Neural cell (in vitro differentiated cells): ENCODE data around the gene ST3GAL3. TPM values are rescaled to one million over a fixed set of nuclear protein-coding genes. Genes with fewer than 3 reads are reported as not detected.

Source experiments
- H2AFZ ChIP-seq: fragments of 200-600, 300-800 bp; sonication (generic), shearing (Covaris generic); 2 replicates; pipeline ENCODE4 v1.6.0; 2014; ENCODE audit warnings: low read depth, mild to moderate bottlenecking, antibody characterized with exemption, low read length, moderate library complexity
- H3F3A ChIP-seq: fragments of 200-600 bp; shearing (Covaris generic); 2 replicates; pipeline ENCODE4 v1.6.1; 2016; ENCODE audit warnings: mild to moderate bottlenecking, moderate library complexity, mixed read lengths, antibody characterized with exemption, low read length; ENCODE audit not compliant: insufficient read depth, poor library complexity, severe bottlenecking
- H3K27ac ChIP-seq: fragments of 200-600, 300-800 bp; sonication (generic), shearing (Covaris generic); 2 replicates; pipeline ENCODE4 v1.5.1; 2014; ENCODE audit warnings: mild to moderate bottlenecking, low read length, moderate library complexity
- H3K27me3 ChIP-seq: fragments of 300-800, 200-600 bp; sonication (generic), shearing (Covaris generic); 2 replicates; pipeline ENCODE4 v1.6.0; 2014; ENCODE audit warnings: mild to moderate bottlenecking, low read depth, low read length, moderate library complexity; ENCODE audit not compliant: insufficient read depth
- H3K36me3 ChIP-seq: fragments of 300-800, 200-600 bp; sonication (generic), shearing (Covaris generic); 2 replicates; pipeline ENCODE4 v1.5.1; 2014; ENCODE audit warnings: mild to moderate bottlenecking, antibody characterized with exemption, low read length, moderate library complexity; ENCODE audit not compliant: insufficient read depth
- H3K4me2 ChIP-seq: fragments of 300-800, 200-600 bp; sonication (generic), shearing (Covaris generic); 2 replicates; pipeline ENCODE4 v1.6.0; 2014; ENCODE audit warnings: mild to moderate bottlenecking, low read length
- H3K4me3 ChIP-seq: fragments of 300-800, 200-600 bp; sonication (generic), shearing (Covaris generic); 2 replicates; pipeline ENCODE4 v1.5.1; 2014; ENCODE audit warnings: mild to moderate bottlenecking, low read length, moderate library complexity
- H3K79me2 ChIP-seq: fragments of 200-600 bp; shearing (Covaris generic); replicated peaks from 2 replicates; pipeline ENCODE4 v1.6.0; 2014; ENCODE audit warnings: mild to moderate bottlenecking, low read length, moderate library complexity; ENCODE audit not compliant: insufficient read depth
- H3K9ac ChIP-seq: fragments of 300-800, 200-600 bp; sonication (generic), shearing (Covaris generic); 2 replicates; pipeline ENCODE4 v1.6.1; 2016; ENCODE audit warnings: mild to moderate bottlenecking, low read length, mixed read lengths
- H3K9me2 ChIP-seq: fragments of 200-600 bp; shearing (Covaris generic); 2 replicates; pipeline ENCODE4 v1.6.1; 2016; ENCODE audit warnings: mild to moderate bottlenecking, low read length, mixed read lengths; ENCODE audit not compliant: insufficient read depth
- H3K9me3 ChIP-seq: fragments of 200-600, 300-800 bp; sonication (generic), shearing (Covaris generic); 2 replicates; pipeline ENCODE4 v1.6.1; 2016; ENCODE audit warnings: mild to moderate bottlenecking, mixed run types, low read length, moderate library complexity, mixed read lengths
- H4K20me1 ChIP-seq: fragments of 200-600 bp; shearing (Covaris generic); 2 replicates; pipeline ENCODE4 v1.6.1; 2016; ENCODE audit warnings: mild to moderate bottlenecking, mixed run types; ENCODE audit not compliant: insufficient read depth
- CTCF ChIP-seq: fragments of 450-650 bp; IDR thresholded peaks from 2 replicates; pipeline ENCODE4 v1.5.1; 2014; ENCODE audit warnings: antibody characterized with exemption, mild to moderate bottlenecking, moderate library complexity; ENCODE audit not compliant: poor library complexity, severe bottlenecking
- EP300 ChIP-seq: fragments of 450-650 bp; conservative IDR thresholded peaks from 2 replicates; pipeline ENCODE4 v1.6.1; 2014; ENCODE audit warnings: antibody characterized with exemption, mild to moderate bottlenecking, moderate library complexity; ENCODE audit not compliant: poor library complexity, severe bottlenecking
- EZH2 ChIP-seq: fragments of 200-600, 300-800 bp; shearing (Covaris generic), sonication (generic); IDR thresholded peaks from 2 replicates; pipeline ENCODE4 v1.6.1; 2014; ENCODE audit warnings: antibody characterized with exemption, low read length, borderline replicate concordance, mild to moderate bottlenecking; ENCODE audit not compliant: insufficient read depth, poor library complexity, severe bottlenecking
- MXI1 ChIP-seq: fragments of 450-650 bp; conservative IDR thresholded peaks from 2 replicates; pipeline ENCODE4 v1.6.1; 2014; ENCODE audit warnings: antibody characterized with exemption, mild to moderate bottlenecking; ENCODE audit not compliant: poor library complexity, severe bottlenecking
- POLR2AphosphoS5 ChIP-seq: IDR thresholded peaks from 2 replicates; pipeline ENCODE4 v1.6.1; 2012
- RAD21 ChIP-seq: fragments of 450-650 bp; conservative IDR thresholded peaks from 2 replicates; pipeline ENCODE4 v1.6.1; 2014; ENCODE audit warnings: antibody characterized with exemption, mild to moderate bottlenecking, moderate library complexity
- REST ChIP-seq: IDR thresholded peaks from 2 replicates; pipeline ENCODE4 v1.6.1; 2012; ENCODE audit warnings: borderline replicate concordance
- SMC3 ChIP-seq: fragments of 450-650 bp; conservative IDR thresholded peaks from 2 replicates; pipeline ENCODE4 v1.6.1; 2014; ENCODE audit warnings: antibody characterized with exemption, mild to moderate bottlenecking, moderate library complexity; ENCODE audit not compliant: poor library complexity
- TAF1 ChIP-seq: IDR thresholded peaks from 2 replicates; pipeline ENCODE4 v1.6.1; 2012; ENCODE audit warnings: low read depth
- polyA plus RNA-seq: library from polyadenylated mRNA; depleted of rRNA; stranded (reverse); fragments of >200 nt; gene quantifications from 2 replicates; pipeline ENCODE4 v1.2.3, GENCODE V29; 2014

ST3GAL3 gene
- polyA plus RNA-seq, 1 donor from 2014 or later = 36.8 TPM

- no peak overlapping the region for H3K4me3 ChIP-seq
- H3F3A ChIP-seq = no peaks in the 10 kb centered on the region
- H4K20me1 ChIP-seq = no peaks in the 10 kb centered on the region
- no peaks in the 10 kb centered on the region for H3K27me3 ChIP-seq
- no peak overlapping the region for H2AFZ ChIP-seq
- H3K36me3 ChIP-seq = no peaks in the 10 kb centered on the region
- H3K79me2 ChIP-seq = no peaks in the 10 kb centered on the region
- H3K9me3 ChIP-seq = no peaks in the 10 kb centered on the region
- H3K9ac ChIP-seq = no peak overlapping the region
- no peak overlapping the region for H3K4me2 ChIP-seq
- TF ChIP-seq SMC3 (no peak), POLR2AphosphoS5 (no peak), TAF1 (no peak), EZH2 (no peak), EP300 (no peak)
- no peaks in the 10 kb centered on the region for H3K9me2 ChIP-seq
- no peak overlapping the region for H3K27ac ChIP-seq
These were observed 129.1 kb downstream of the ST3GAL3 start for GRCh38 chr1:43836267-43836951.

- Histone ChIP-seq H3K27me3 (no peaks in the 10 kb centered on the region), H3K9ac (no peak overlapping the region), H3K27ac (no peak overlapping the region), H3K36me3 (no peaks in the 10 kb centered on the region), H2AFZ (no peak overlapping the region), H3K9me2 (no peaks in the 10 kb centered on the region), H3K4me3 (no peak overlapping the region), H3F3A (no peaks in the 10 kb centered on the region), H3K9me3 (no peaks in the 10 kb centered on the region), H3K4me2 (no peak overlapping the region), H4K20me1 (no peaks in the 10 kb centered on the region), H3K79me2 (no peaks in the 10 kb centered on the region)
- TF ChIP-seq SMC3 = no peak
- no peak for TF ChIP-seq MXI1
- no peak for TF ChIP-seq RAD21
- TF ChIP-seq CTCF = no peak
- no peak for TF ChIP-seq EZH2
- no peak for TF ChIP-seq REST
- TF ChIP-seq POLR2AphosphoS5 = no peak
These were observed 131.7 kb downstream of the ST3GAL3 start for GRCh38 chr1:43839056-43839455.
